ENCODE measurements around the gene EVX2.

DNA sequence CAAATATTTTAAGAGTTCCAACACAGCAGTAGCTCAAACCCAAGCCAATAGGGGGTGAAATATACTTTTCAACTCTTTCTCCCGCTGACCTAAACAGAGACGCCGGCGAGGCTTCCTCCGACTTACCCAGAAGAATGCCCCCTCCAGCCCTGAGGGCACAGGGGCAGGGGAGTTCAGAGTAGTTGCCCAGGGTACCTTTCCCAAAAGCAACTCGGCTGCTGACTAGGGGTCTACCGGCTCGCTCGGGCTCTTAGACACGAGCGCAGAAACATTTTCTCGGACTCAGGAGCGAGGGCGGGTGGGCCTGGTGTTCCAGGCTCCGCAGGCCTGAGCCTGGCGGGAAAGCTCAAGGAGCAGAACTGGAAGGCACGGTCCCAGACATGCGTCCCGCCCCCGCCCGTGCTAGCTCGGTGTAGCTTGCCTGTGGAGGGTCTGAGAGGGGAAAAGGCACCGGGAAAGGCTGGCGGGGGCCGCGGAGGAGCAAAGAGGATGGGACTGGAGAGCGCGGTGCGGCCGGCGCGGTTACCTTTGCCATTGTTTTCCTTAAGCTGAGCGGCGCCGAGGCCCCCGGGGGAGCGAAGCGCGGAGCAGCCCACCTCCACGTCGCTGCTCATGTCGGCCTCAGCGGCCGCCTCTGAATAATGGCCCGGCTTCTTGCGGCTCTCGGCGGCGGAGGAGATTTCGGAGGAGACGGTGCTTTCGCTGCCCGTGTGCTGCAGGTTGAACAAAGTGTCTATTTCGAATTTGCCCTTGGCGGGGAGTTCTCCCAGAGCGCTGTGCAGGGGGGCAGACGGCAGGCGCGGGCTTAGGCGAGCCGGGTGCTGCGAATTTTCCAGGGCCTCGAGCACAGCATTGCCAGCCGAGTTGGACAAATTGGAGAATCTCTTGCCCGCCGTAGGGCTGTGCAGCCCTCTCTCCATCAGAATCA lies 674 bp downstream of the EVX2 start:
- TF ChIP-seq, protein P1, sequence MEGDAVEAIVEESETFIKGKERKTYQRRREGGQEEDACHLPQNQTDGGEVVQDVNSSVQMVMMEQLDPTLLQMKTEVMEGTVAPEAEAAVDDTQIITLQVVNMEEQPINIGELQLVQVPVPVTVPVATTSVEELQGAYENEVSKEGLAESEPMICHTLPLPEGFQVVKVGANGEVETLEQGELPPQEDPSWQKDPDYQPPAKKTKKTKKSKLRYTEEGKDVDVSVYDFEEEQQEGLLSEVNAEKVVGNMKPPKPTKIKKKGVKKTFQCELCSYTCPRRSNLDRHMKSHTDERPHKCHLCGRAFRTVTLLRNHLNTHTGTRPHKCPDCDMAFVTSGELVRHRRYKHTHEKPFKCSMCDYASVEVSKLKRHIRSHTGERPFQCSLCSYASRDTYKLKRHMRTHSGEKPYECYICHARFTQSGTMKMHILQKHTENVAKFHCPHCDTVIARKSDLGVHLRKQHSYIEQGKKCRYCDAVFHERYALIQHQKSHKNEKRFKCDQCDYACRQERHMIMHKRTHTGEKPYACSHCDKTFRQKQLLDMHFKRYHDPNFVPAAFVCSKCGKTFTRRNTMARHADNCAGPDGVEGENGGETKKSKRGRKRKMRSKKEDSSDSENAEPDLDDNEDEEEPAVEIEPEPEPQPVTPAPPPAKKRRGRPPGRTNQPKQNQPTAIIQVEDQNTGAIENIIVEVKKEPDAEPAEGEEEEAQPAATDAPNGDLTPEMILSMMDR (IDR thresholded peaks at IDR 0.05): no peak
- no peak for TF ChIP-seq POLR2A (IDR thresholded peaks at IDR 0.05)

All from Peyer's patch (tissue), 4 donors.